GM23338 (cell line): ENCODE measurements around the gene CNGA1. TPM values are rescaled to one million over a fixed set of nuclear protein-coding genes. Genes with fewer than 3 reads are reported as not detected.

Source experiments
- ATAC-seq: fragments of 200-7000 bp; cut with Tn5 transposase; 3 replicates; pipeline ENCODE4 v1.9.1; 2020
- DNase-seq: peaks from one replicate; pipeline ENCODE4 v3.0.0-alpha.2; 2015; ENCODE audit warnings: low spot score
- H2AFZ ChIP-seq: fragments of 200-600 bp; sonication (generic); 2 replicates; pipeline ENCODE4 v1.8.0; 2016; ENCODE audit warnings: antibody characterized with exemption, mild to moderate bottlenecking, moderate library complexity
- H3F3A ChIP-seq: fragments of 200-600 bp; sonication (generic); replicated peaks from 2 replicates; pipeline ENCODE4 v1.8.0; 2017; ENCODE audit warnings: antibody characterized with exemption, mixed run types, low read depth
- H3K27ac ChIP-seq: fragments of 200-600 bp; sonication (generic); 2 replicates; pipeline ENCODE4 v1.6.1; 2016; ENCODE audit warnings: low read depth
- H3K27me3 ChIP-seq: fragments of 200-600 bp; sonication (generic); 2 replicates; pipeline ENCODE4 v1.8.0; 2016; ENCODE audit warnings: mild to moderate bottlenecking, mixed run types, moderate library complexity; ENCODE audit not compliant: insufficient read depth
- H3K36me3 ChIP-seq: fragments of 200-600 bp; sonication (generic); 2 replicates; pipeline ENCODE4 v1.8.0; 2016; ENCODE audit warnings: mild to moderate bottlenecking; ENCODE audit not compliant: insufficient read depth
- H3K4me1 ChIP-seq: fragments of 200-600 bp; sonication (generic); 2 replicates; pipeline ENCODE4 v1.8.0; 2016; ENCODE audit warnings: mild to moderate bottlenecking, moderate library complexity; ENCODE audit not compliant: insufficient read depth
- H3K4me2 ChIP-seq: fragments of 200-600 bp; sonication (generic); 2 replicates; pipeline ENCODE4 v1.7.1; 2017; ENCODE audit warnings: mixed run types
- H3K4me3 ChIP-seq: fragments of 200-600 bp; sonication (generic); 2 replicates; pipeline ENCODE4 v1.6.1; 2016; ENCODE audit warnings: mixed run types
- H3K79me2 ChIP-seq: fragments of 200-600 bp; sonication (generic); replicated peaks from 2 replicates; pipeline ENCODE4 v1.8.0; 2017; ENCODE audit warnings: mild to moderate bottlenecking; ENCODE audit not compliant: insufficient read depth
- H3K9me2 ChIP-seq: fragments of 200-600 bp; sonication (generic); 2 replicates; pipeline ENCODE4 v1.8.0; 2017; ENCODE audit not compliant: insufficient read depth
- H4K20me1 ChIP-seq: fragments of 200-600 bp; sonication (generic); replicated peaks from 2 replicates; pipeline ENCODE4 v1.8.0; 2017; ENCODE audit warnings: mild to moderate bottlenecking; ENCODE audit not compliant: insufficient read depth
- H3K27ac Mint-ChIP-seq: 2 replicates; pipeline ENCODE4 v1.8.0; 2020; ENCODE audit warnings: inconsistent platforms, mild to moderate bottlenecking, moderate library complexity, mixed read lengths
- H3K27me3 Mint-ChIP-seq: 3 replicates; pipeline ENCODE4 v1.8.0; 2022; ENCODE audit warnings: low read depth, mild to moderate bottlenecking, moderate library complexity, mixed read lengths, inconsistent platforms; ENCODE audit not compliant: insufficient read depth, poor library complexity
- H3K36me3 Mint-ChIP-seq: 3 replicates; pipeline ENCODE4 v1.8.0; 2021; ENCODE audit warnings: low read depth, mild to moderate bottlenecking, inconsistent platforms, moderate library complexity, mixed read lengths
- H3K4me1 Mint-ChIP-seq: 3 replicates; pipeline ENCODE4 v1.8.0; 2020; ENCODE audit warnings: mild to moderate bottlenecking, inconsistent platforms, mixed read lengths
- H3K4me3 Mint-ChIP-seq: 3 replicates; pipeline ENCODE4 v1.8.0; 2021; ENCODE audit warnings: moderate library complexity, mild to moderate bottlenecking, inconsistent platforms, mixed read lengths
- H3K9me3 Mint-ChIP-seq: 3 replicates; pipeline ENCODE4 v1.8.0; 2020; ENCODE audit warnings: moderate library complexity, mild to moderate bottlenecking, inconsistent platforms, mixed read lengths
- CREB1 ChIP-seq: fragments of 250-450 bp; sonication (Bioruptor Pico); IDR thresholded peaks from 2 replicates; pipeline ENCODE4 v1.5.0; 2020; ENCODE audit warnings: low read depth, mild to moderate bottlenecking, moderate library complexity
- CTCF ChIP-seq, 2 experiments: fragments of 200-600 bp in 1 of 2; sonication (generic) in 1 of 2; conservative IDR thresholded peaks; 2 replicates each; pipeline versions ENCODE4 v1.5.1 to v1.6.1; 2016 to 2017; ENCODE audit warnings: antibody characterized with exemption in 2 of 2, low read depth in 2 of 2, mild to moderate bottlenecking in 2 of 2, moderate library complexity in 1 of 2
- EZH2 ChIP-seq: fragments of 200-600 bp; sonication (generic); IDR thresholded peaks from one replicate; pipeline ENCODE4 v1.8.0; 2017; ENCODE audit warnings: antibody characterized with exemption, mild to moderate bottlenecking, low read depth; ENCODE audit not compliant: unreplicated experiment
- EZH2phosphoT487 ChIP-seq: fragments of 200-600 bp; sonication (generic); IDR thresholded peaks from one replicate; pipeline ENCODE4 v1.8.1; 2018; ENCODE audit warnings: antibody characterized with exemption; ENCODE audit not compliant: unreplicated experiment
- JUNB ChIP-seq: IDR thresholded peaks from one replicate; pipeline ENCODE4 v1.6.1; 2016; ENCODE audit warnings: antibody characterized with exemption; ENCODE audit not compliant: unreplicated experiment
- NANOG ChIP-seq: IDR thresholded peaks from 2 replicates; pipeline ENCODE4 v1.6.1; 2016; ENCODE audit warnings: antibody characterized with exemption, borderline replicate concordance
- POLR2AphosphoS5 ChIP-seq: IDR thresholded peaks from 2 replicates; pipeline ENCODE4 v1.6.1; 2016; ENCODE audit warnings: antibody characterized with exemption, low read depth
- STAT1 ChIP-seq: IDR thresholded peaks from one replicate; pipeline ENCODE4 v1.6.1; 2016; ENCODE audit warnings: antibody characterized with exemption; ENCODE audit not compliant: unreplicated experiment
- ZNF114 ChIP-seq: fragments of 250-450 bp; sonication (Bioruptor Pico); IDR thresholded peaks from 2 replicates; pipeline ENCODE4 v1.5.0; 2020; ENCODE audit warnings: mild to moderate bottlenecking, moderate library complexity
- ZNF331 ChIP-seq: fragments of 250-450 bp; sonication (Bioruptor Pico); IDR thresholded peaks from 2 replicates; pipeline ENCODE4 v1.5.0; 2020; ENCODE audit warnings: low read depth, mild to moderate bottlenecking, moderate library complexity
- ZNF462 ChIP-seq: fragments of 250-450 bp; sonication (Bioruptor Pico); IDR thresholded peaks from 2 replicates; pipeline ENCODE4 v1.5.0; 2020; ENCODE audit warnings: mild to moderate bottlenecking, moderate library complexity
- polyA plus RNA-seq: library from polyadenylated mRNA; unstranded; fragments of >200 nt; fragmentation: Nextera tagmentation; extraction: Ambion mirVana; gene quantifications from 2 replicates; pipeline ENCODE4 v1.2.1, GENCODE V29; 2016
- total RNA-seq: library from RNA; depleted of rRNA; stranded (reverse); fragments of >200 nt; shearing (Covaris generic); gene quantifications from 2 replicates; pipeline ENCODE4 v1.2.3, GENCODE V29; 2014
- TF ChIP-seq, protein P1 (sequence below): IDR thresholded peaks from one replicate; pipeline ENCODE4 v1.6.1; 2018; ENCODE audit warnings: antibody characterized with exemption; ENCODE audit not compliant: unreplicated experiment
- TF ChIP-seq, protein P2 (sequence below): IDR thresholded peaks from 2 replicates; pipeline ENCODE4 v1.6.1; 2016; ENCODE audit warnings: antibody characterized with exemption

Gene CNGA1
- total and polyA plus RNA-seq, 2 experiments from 2014 or later = 3.3 to 4.9 TPM

GRCh38 chr4:47972181-47972580 lies 44.3 kb downstream of the CNGA1 start:
- Mint-ChIP-seq H3K27ac (no peak overlapping the region), H3K27me3 (peaks cover 2% of the 10 kb centered on the region), H3K9me3 (peaks cover 4% of the 10 kb centered on the region; the same call in 1 of the 3 replicates), H3K4me1 (no peaks in the 10 kb centered on the region), H3K4me3 (no peak overlapping the region), H3K36me3 (0 out of 3 replicates have a peak, but pooled peaks cover 3% of the 10 kb centered on the region)
- no peaks in the 10 kb centered on the region for H4K20me1 ChIP-seq
- H3K27me3 ChIP-seq = no peaks in the 10 kb centered on the region
- no peak overlapping the region for H3K4me2 ChIP-seq
- no peak overlapping the region for H3K4me3 ChIP-seq
- TF ChIP-seq CTCF (conservative IDR thresholded peaks at IDR 0.05; ENCODE audit: low read depth in 2 of 2) (no peak), JUNB (no peak), STAT1 (no peak), ZNF114 (CRISPR knock-in tag) (no peak), EZH2 (no peak), CREB1 (CRISPR knock-in tag) (no peak), EZH2phosphoT487 (no peak), ZNF462 (CRISPR knock-in tag) (no peak), NANOG (no peak), ZNF331 (no peak), POLR2AphosphoS5 (no peak)
- TF ChIP-seq, protein P1, sequence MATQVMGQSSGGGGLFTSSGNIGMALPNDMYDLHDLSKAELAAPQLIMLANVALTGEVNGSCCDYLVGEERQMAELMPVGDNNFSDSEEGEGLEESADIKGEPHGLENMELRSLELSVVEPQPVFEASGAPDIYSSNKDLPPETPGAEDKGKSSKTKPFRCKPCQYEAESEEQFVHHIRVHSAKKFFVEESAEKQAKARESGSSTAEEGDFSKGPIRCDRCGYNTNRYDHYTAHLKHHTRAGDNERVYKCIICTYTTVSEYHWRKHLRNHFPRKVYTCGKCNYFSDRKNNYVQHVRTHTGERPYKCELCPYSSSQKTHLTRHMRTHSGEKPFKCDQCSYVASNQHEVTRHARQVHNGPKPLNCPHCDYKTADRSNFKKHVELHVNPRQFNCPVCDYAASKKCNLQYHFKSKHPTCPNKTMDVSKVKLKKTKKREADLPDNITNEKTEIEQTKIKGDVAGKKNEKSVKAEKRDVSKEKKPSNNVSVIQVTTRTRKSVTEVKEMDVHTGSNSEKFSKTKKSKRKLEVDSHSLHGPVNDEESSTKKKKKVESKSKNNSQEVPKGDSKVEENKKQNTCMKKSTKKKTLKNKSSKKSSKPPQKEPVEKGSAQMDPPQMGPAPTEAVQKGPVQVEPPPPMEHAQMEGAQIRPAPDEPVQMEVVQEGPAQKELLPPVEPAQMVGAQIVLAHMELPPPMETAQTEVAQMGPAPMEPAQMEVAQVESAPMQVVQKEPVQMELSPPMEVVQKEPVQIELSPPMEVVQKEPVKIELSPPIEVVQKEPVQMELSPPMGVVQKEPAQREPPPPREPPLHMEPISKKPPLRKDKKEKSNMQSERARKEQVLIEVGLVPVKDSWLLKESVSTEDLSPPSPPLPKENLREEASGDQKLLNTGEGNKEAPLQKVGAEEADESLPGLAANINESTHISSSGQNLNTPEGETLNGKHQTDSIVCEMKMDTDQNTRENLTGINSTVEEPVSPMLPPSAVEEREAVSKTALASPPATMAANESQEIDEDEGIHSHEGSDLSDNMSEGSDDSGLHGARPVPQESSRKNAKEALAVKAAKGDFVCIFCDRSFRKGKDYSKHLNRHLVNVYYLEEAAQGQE = no peak
- TF ChIP-seq, protein P2, sequence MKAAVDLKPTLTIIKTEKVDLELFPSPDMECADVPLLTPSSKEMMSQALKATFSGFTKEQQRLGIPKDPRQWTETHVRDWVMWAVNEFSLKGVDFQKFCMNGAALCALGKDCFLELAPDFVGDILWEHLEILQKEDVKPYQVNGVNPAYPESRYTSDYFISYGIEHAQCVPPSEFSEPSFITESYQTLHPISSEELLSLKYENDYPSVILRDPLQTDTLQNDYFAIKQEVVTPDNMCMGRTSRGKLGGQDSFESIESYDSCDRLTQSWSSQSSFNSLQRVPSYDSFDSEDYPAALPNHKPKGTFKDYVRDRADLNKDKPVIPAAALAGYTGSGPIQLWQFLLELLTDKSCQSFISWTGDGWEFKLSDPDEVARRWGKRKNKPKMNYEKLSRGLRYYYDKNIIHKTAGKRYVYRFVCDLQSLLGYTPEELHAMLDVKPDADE = no peak
- H3F3A ChIP-seq = no peaks in the 10 kb centered on the region
- H3K27ac ChIP-seq = no peak overlapping the region
- H3K9me2 ChIP-seq = no peaks in the 10 kb centered on the region
- H2AFZ ChIP-seq = no peak overlapping the region
- H3K4me1 ChIP-seq = no peaks in the 10 kb centered on the region
- DNase-seq (no peak), ATAC-seq (no peak)
- no peaks in the 10 kb centered on the region for H3K36me3 ChIP-seq
- H3K79me2 ChIP-seq = no peaks in the 10 kb centered on the region
